Measurements from ENCODE around the gene CASQ2. TPM values are rescaled to one million over a fixed set of nuclear protein-coding genes. Genes with fewer than 3 reads are reported as not detected.

The CASQ2 gene
- total RNA-seq, 1 donor from 2014 or later = not detected

GRCh38 chr1:115771094-115771846 lies 2.8 kb upstream of the CASQ2 start:
- no peak overlapping the region for H3K4me3 Mint-ChIP-seq (ENCODE audit: low read depth)
- intact Hi-C loops (cut with micrococcal nuclease) = loop anchor here (5.0 kb wide), 1 partner anchor 164 kb away; no protein-coding TSS in a partner anchor
- H3K4me1 Mint-ChIP-seq (ENCODE audit: low read depth) = no peaks in the 10 kb centered on the region
- peaks cover 8% of the 10 kb centered on the region for H3K27me3 Mint-ChIP-seq (ENCODE audit: low read depth)
- H3K27ac Mint-ChIP-seq = no peak overlapping the region
- no peaks in the 10 kb centered on the region for H3K36me3 Mint-ChIP-seq (ENCODE audit: low read depth)
- DNase-seq (ENCODE audit: low spot score) = no peak
- H3K9me3 Mint-ChIP-seq = no peaks in the 10 kb centered on the region

- DNase-seq (ENCODE audit: low spot score) = no peak
- Mint-ChIP-seq H3K9me3 (no peaks in the 10 kb centered on the region), H3K4me3 (ENCODE audit: low read depth) (no peak overlapping the region), H3K27ac (no peak overlapping the region), H3K36me3 (ENCODE audit: low read depth) (no peaks in the 10 kb centered on the region), H3K27me3 (ENCODE audit: low read depth) (no peaks in the 10 kb centered on the region), H3K4me1 (ENCODE audit: low read depth) (no peaks in the 10 kb centered on the region)
- intact Hi-C loops (cut with micrococcal nuclease) = no loop called here
These were observed 1.1 kb downstream of the CASQ2 start for GRCh38 chr1:115767403-115767802.

- H3K4me1 Mint-ChIP-seq (ENCODE audit: low read depth) = no peaks in the 10 kb centered on the region
- H3K27ac Mint-ChIP-seq = no peak overlapping the region
- H3K4me3 Mint-ChIP-seq (ENCODE audit: low read depth) = no peak overlapping the region
- intact Hi-C loops (cut with micrococcal nuclease) = no loop called here
- no peaks in the 10 kb centered on the region for H3K27me3 Mint-ChIP-seq (ENCODE audit: low read depth)
- no peak for DNase-seq (ENCODE audit: low spot score)
- H3K9me3 Mint-ChIP-seq = no peaks in the 10 kb centered on the region
- H3K36me3 Mint-ChIP-seq (ENCODE audit: low read depth) = no peaks in the 10 kb centered on the region
These were observed 3.4 kb downstream of the CASQ2 start for GRCh38 chr1:115765091-115765490.

GRCh38 chr1:115764541-115764940 lies 4.0 kb downstream of the CASQ2 start:
- Mint-ChIP-seq H3K27ac (no peak overlapping the region), H3K4me3 (ENCODE audit: low read depth) (no peak overlapping the region), H3K9me3 (no peaks in the 10 kb centered on the region), H3K4me1 (ENCODE audit: low read depth) (no peaks in the 10 kb centered on the region), H3K36me3 (ENCODE audit: low read depth) (no peaks in the 10 kb centered on the region), H3K27me3 (ENCODE audit: low read depth) (no peaks in the 10 kb centered on the region)
- intact Hi-C loops (cut with micrococcal nuclease) = no loop called here
- DNase-seq (ENCODE audit: low spot score) = no peak

- Mint-ChIP-seq H3K4me3 (ENCODE audit: low read depth) (no peak overlapping the region), H3K27me3 (ENCODE audit: low read depth) (peaks cover 2% of the 10 kb centered on the region), H3K27ac (no peak overlapping the region), H3K36me3 (ENCODE audit: low read depth) (no peaks in the 10 kb centered on the region), H3K4me1 (ENCODE audit: low read depth) (no peaks in the 10 kb centered on the region), H3K9me3 (no peaks in the 10 kb centered on the region)
- DNase-seq (ENCODE audit: low spot score) = no peak
- intact Hi-C loops (cut with micrococcal nuclease) = no loop called here
These were observed 5.7 kb downstream of the CASQ2 start for GRCh38 chr1:115762779-115763178.

- Mint-ChIP-seq H3K27me3 (ENCODE audit: low read depth) (peaks cover 2% of the 10 kb centered on the region), H3K27ac (no peak overlapping the region), H3K36me3 (ENCODE audit: low read depth) (no peaks in the 10 kb centered on the region), H3K4me1 (ENCODE audit: low read depth) (no peaks in the 10 kb centered on the region), H3K4me3 (ENCODE audit: low read depth) (no peak overlapping the region), H3K9me3 (no peaks in the 10 kb centered on the region)
- no peak for DNase-seq (ENCODE audit: low spot score)
- intact Hi-C loops (cut with micrococcal nuclease) = no loop called here
These were observed 6.8 kb downstream of the CASQ2 start for GRCh38 chr1:115761601-115762302.

GRCh38 chr1:115757856-115758255 lies 10.7 kb downstream of the CASQ2 start:
- H3K27ac Mint-ChIP-seq = no peak overlapping the region
- no peak overlapping the region for H3K4me3 Mint-ChIP-seq (ENCODE audit: low read depth)
- peaks cover 2% of the 10 kb centered on the region for H3K27me3 Mint-ChIP-seq (ENCODE audit: low read depth)
- no peak for DNase-seq (ENCODE audit: low spot score)
- intact Hi-C loops (cut with micrococcal nuclease) = no loop called here
- no peaks in the 10 kb centered on the region for H3K36me3 Mint-ChIP-seq (ENCODE audit: low read depth)
- no peaks in the 10 kb centered on the region for H3K9me3 Mint-ChIP-seq
- no peaks in the 10 kb centered on the region for H3K4me1 Mint-ChIP-seq (ENCODE audit: low read depth)

GRCh38 chr1:115757326-115757725 lies 11.2 kb downstream of the CASQ2 start:
- H3K4me1 Mint-ChIP-seq (ENCODE audit: low read depth) = no peaks in the 10 kb centered on the region
- H3K27me3 Mint-ChIP-seq (ENCODE audit: low read depth) = peaks cover 5% of the 10 kb centered on the region
- no peaks in the 10 kb centered on the region for H3K36me3 Mint-ChIP-seq (ENCODE audit: low read depth)
- intact Hi-C loops (cut with micrococcal nuclease) = no loop called here
- H3K4me3 Mint-ChIP-seq (ENCODE audit: low read depth) = no peak overlapping the region
- H3K9me3 Mint-ChIP-seq = no peaks in the 10 kb centered on the region
- DNase-seq (ENCODE audit: low spot score) = no peak
- H3K27ac Mint-ChIP-seq = no peak overlapping the region

GRCh38 chr1:115755456-115756370 lies 12.8 kb downstream of the CASQ2 start:
- H3K36me3 Mint-ChIP-seq (ENCODE audit: low read depth) = no peaks in the 10 kb centered on the region
- intact Hi-C loops (cut with micrococcal nuclease) = no loop called here
- DNase-seq (ENCODE audit: low spot score) = no peak
- H3K27me3 Mint-ChIP-seq (ENCODE audit: low read depth) = peaks cover 5% of the 10 kb centered on the region
- no peak overlapping the region for H3K27ac Mint-ChIP-seq
- H3K9me3 Mint-ChIP-seq = no peaks in the 10 kb centered on the region
- H3K4me1 Mint-ChIP-seq (ENCODE audit: low read depth) = no peaks in the 10 kb centered on the region
- H3K4me3 Mint-ChIP-seq (ENCODE audit: low read depth) = no peak overlapping the region

- H3K27me3 Mint-ChIP-seq (ENCODE audit: low read depth) = peaks cover 5% of the 10 kb centered on the region
- no peak for DNase-seq (ENCODE audit: low spot score)
- H3K36me3 Mint-ChIP-seq (ENCODE audit: low read depth) = no peaks in the 10 kb centered on the region
- H3K9me3 Mint-ChIP-seq = no peaks in the 10 kb centered on the region
- no peaks in the 10 kb centered on the region for H3K4me1 Mint-ChIP-seq (ENCODE audit: low read depth)
- H3K27ac Mint-ChIP-seq = no peak overlapping the region
- H3K4me3 Mint-ChIP-seq (ENCODE audit: low read depth) = no peak overlapping the region
- intact Hi-C loops (cut with micrococcal nuclease) = no loop called here
These were observed 14.7 kb downstream of the CASQ2 start for GRCh38 chr1:115753830-115754229.

- H3K27ac Mint-ChIP-seq = no peak overlapping the region
- H3K4me3 Mint-ChIP-seq (ENCODE audit: low read depth) = no peak overlapping the region
- H3K36me3 Mint-ChIP-seq (ENCODE audit: low read depth) = no peaks in the 10 kb centered on the region
- DNase-seq (ENCODE audit: low spot score) = no peak
- intact Hi-C loops (cut with micrococcal nuclease) = no loop called here
- peaks cover 5% of the 10 kb centered on the region for H3K27me3 Mint-ChIP-seq (ENCODE audit: low read depth)
- H3K4me1 Mint-ChIP-seq (ENCODE audit: low read depth) = no peaks in the 10 kb centered on the region
- no peaks in the 10 kb centered on the region for H3K9me3 Mint-ChIP-seq
These were observed 15.2 kb downstream of the CASQ2 start for GRCh38 chr1:115753361-115753760.

- H3K4me1 Mint-ChIP-seq (ENCODE audit: low read depth) = no peaks in the 10 kb centered on the region
- no peak overlapping the region for H3K27ac Mint-ChIP-seq
- H3K4me3 Mint-ChIP-seq (ENCODE audit: low read depth) = no peak overlapping the region
- H3K9me3 Mint-ChIP-seq = no peaks in the 10 kb centered on the region
- no peak for DNase-seq (ENCODE audit: low spot score)
- H3K27me3 Mint-ChIP-seq (ENCODE audit: low read depth) = peaks cover 10% of the 10 kb centered on the region
- intact Hi-C loops (cut with micrococcal nuclease) = no loop called here
- no peaks in the 10 kb centered on the region for H3K36me3 Mint-ChIP-seq (ENCODE audit: low read depth)
These were observed 19.9 kb downstream of the CASQ2 start for GRCh38 chr1:115748401-115749150.
